ENCODE data around the gene SH3PXD2B.

Gene SH3PXD2B

GRCh38 chr5:172452398-172453205 lies 1.7 kb downstream of the SH3PXD2B start:
- DNase-seq: no peak

- no peak for DNase-seq
Observed at GRCh38 chr5:172451771-172452197, 2.5 kb downstream of the SH3PXD2B start.

GRCh38 chr5:172450861-172451695 lies 3.2 kb downstream of the SH3PXD2B start:
- peak; percentile 46 for DNase-seq

- no peak for DNase-seq
Observed at GRCh38 chr5:172450453-172450852, 3.9 kb downstream of the SH3PXD2B start.

- no peak for DNase-seq
Observed at GRCh38 chr5:172448999-172449398, 5.3 kb downstream of the SH3PXD2B start.

GRCh38 chr5:172447646-172448365 lies 6.5 kb downstream of the SH3PXD2B start:
- DNase-seq: no peak

- DNase-seq: no peak
Observed at GRCh38 chr5:172446336-172447051, 7.8 kb downstream of the SH3PXD2B start.

GRCh38 chr5:172445866-172446265 lies 8.5 kb downstream of the SH3PXD2B start:
- no peak for DNase-seq

GRCh38 chr5:172444626-172445365 lies 9.5 kb downstream of the SH3PXD2B start:
- DNase-seq: no peak

- DNase-seq: no peak
Observed at GRCh38 chr5:172444110-172444510, 10.2 kb downstream of the SH3PXD2B start.

GRCh38 chr5:172443441-172444109 lies 10.8 kb downstream of the SH3PXD2B start:
- no peak for DNase-seq

- no peak for DNase-seq
Observed at GRCh38 chr5:172442592-172442991, 11.7 kb downstream of the SH3PXD2B start.

GRCh38 chr5:172441262-172441751 lies 13.0 kb downstream of the SH3PXD2B start:
- no peak for DNase-seq

GRCh38 chr5:172440486-172440885 lies 13.8 kb downstream of the SH3PXD2B start:
- DNase-seq: no peak

GRCh38 chr5:172439785-172440477 lies 14.4 kb downstream of the SH3PXD2B start:
- no peak for DNase-seq

GRCh38 chr5:172438319-172438668 lies 16.0 kb downstream of the SH3PXD2B start:
- no peak for DNase-seq

- DNase-seq: no peak
Observed at GRCh38 chr5:172437445-172438318, 16.6 kb downstream of the SH3PXD2B start.

GRCh38 chr5:172436879-172437369 lies 17.4 kb downstream of the SH3PXD2B start:
- DNase-seq: no peak
